B cell (primary cell): ENCODE results near the gene PHRF1. TPM values are rescaled to one million over a fixed set of nuclear protein-coding genes. Genes with fewer than 3 reads are reported as not detected.

ENCODE experiments used
- ATAC-seq: fragments of 200-7000 bp; cut with Tn5 transposase; one replicate; pipeline ENCODE4 v1.10.0; 2021; ENCODE audit warnings: low read depth, mild to moderate bottlenecking, moderate number of reproducible peaks, moderate library complexity
- CTCF ChIA-PET: fragments of 350-600 bp; sonication (Branson Sonifier 250); formaldehyde crosslinking; loops from one replicate; lab custom pipeline; 2021; ENCODE audit warnings: antibody characterized with exemption, inconsistent platforms; lab: Charles Lee
- POLR2A ChIA-PET: fragments of 350-600 bp; sonication (Branson Sonifier 250); formaldehyde crosslinking; loops from one replicate; lab custom pipeline; 2021; ENCODE audit warnings: antibody characterized with exemption; lab: Charles Lee
- DNase-seq: peaks from one replicate; pipeline ENCODE4 v3.0.0; 2013
- H2AFZ ChIP-seq: 2 replicates; pipeline ENCODE4 v1.6.1; 2012; ENCODE audit warnings: mild to moderate bottlenecking, low read depth, low read length; ENCODE audit not compliant: insufficient read depth, poor library complexity, severe bottlenecking
- H3K27ac ChIP-seq, 2 donors: 1 replicate in 1 of 2; 2 replicates in 1 of 2; pipeline ENCODE4 v1.5.1; 2012 to 2013; ENCODE audit warnings: low read length in 2 of 2, mild to moderate bottlenecking in 2 of 2, moderate library complexity in 1 of 2
- H3K27me3 ChIP-seq, 4 experiments: fragments of 200-600 bp in 1 of 4; sonication (generic) in 1 of 4; replicated peaks in 1 of 4; 1 replicate in 2 of 4; 2 replicates in 2 of 4; pipeline versions ENCODE4 v1.6.1 to v1.7.0; 2013 to 2016; ENCODE audit warnings: low read length in 3 of 4, mild to moderate bottlenecking in 2 of 4, mixed read lengths in 1 of 4, moderate library complexity in 1 of 4; ENCODE audit not compliant: insufficient read depth in 4 of 4, control insufficient read depth in 3 of 4; ENCODE audit errors: control extremely low read depth in 1 of 4
- H3K36me3 ChIP-seq, 2 experiments: replicated peaks in 1 of 2; 1 replicate in 1 of 2; 2 replicates in 1 of 2; pipeline versions ENCODE4 v1.6.1 to v1.7.1; 2013; ENCODE audit warnings: low read length in 1 of 2; ENCODE audit not compliant: insufficient read depth in 2 of 2, control insufficient read depth in 1 of 2; ENCODE audit errors: control extremely low read depth in 1 of 2, extremely low read depth in 1 of 2
- H3K4me1 ChIP-seq, 2 donors: fragments of 200-600 bp in 1 of 2; sonication (generic) in 1 of 2; 1 replicate in 1 of 2; 2 replicates in 1 of 2; pipeline versions ENCODE4 v1.5.1 to v1.6.1; 2013 to 2017; ENCODE audit warnings: low read length in 2 of 2; ENCODE audit not compliant: control insufficient read depth in 2 of 2, insufficient read depth in 2 of 2
- H3K4me2 ChIP-seq: replicated peaks from 2 replicates; pipeline ENCODE3; 2012; ENCODE audit warnings: mild to moderate bottlenecking, low read depth, low read length; ENCODE audit not compliant: poor library complexity, severe bottlenecking
- H3K4me3 ChIP-seq, 5 experiments: fragments of 200-600 bp in 1 of 5; sonication (generic) in 1 of 5; 1 replicate in 3 of 5; 2 replicates in 2 of 5; pipeline versions ENCODE4 v1.5.1 to v1.7.0; 2011 to 2016; ENCODE audit warnings: low read length in 4 of 5, mild to moderate bottlenecking in 4 of 5, low read depth in 2 of 5, control low read depth in 1 of 5, moderate library complexity in 1 of 5; ENCODE audit not compliant: insufficient read depth in 1 of 5; ENCODE audit errors: control extremely low read depth in 1 of 5, extremely low read depth in 1 of 5
- H3K79me2 ChIP-seq: fragments of 200-600 bp; sonication (generic); one replicate; pipeline ENCODE4 v1.6.0; 2016; ENCODE audit warnings: low read length; ENCODE audit not compliant: control insufficient read depth, insufficient read depth
- H3K9ac ChIP-seq: fragments of 200-600 bp; sonication (generic); 2 replicates; pipeline ENCODE4 v1.6.1; 2017; ENCODE audit warnings: mild to moderate bottlenecking, low read length, moderate library complexity
- H3K9me3 ChIP-seq, 3 donors: one replicate each; pipeline versions ENCODE4 v1.6.1 to v1.7.1; 2013; ENCODE audit warnings: low read length in 2 of 3; ENCODE audit not compliant: control insufficient read depth in 2 of 3, insufficient read depth in 1 of 3; ENCODE audit errors: control extremely low read depth in 1 of 3
- H4K20me1 ChIP-seq: 2 replicates; pipeline ENCODE4 v1.6.0; 2012; ENCODE audit warnings: mild to moderate bottlenecking, low read length; ENCODE audit not compliant: insufficient read depth, control insufficient read depth, poor library complexity, severe bottlenecking
- H3K27ac Mint-ChIP-seq: one replicate; pipeline ENCODE4 v1.8.0; 2021; ENCODE audit warnings: mixed read lengths
- H3K27me3 Mint-ChIP-seq: one replicate; pipeline ENCODE4 v1.8.0; 2021; ENCODE audit warnings: mixed read lengths
- H3K4me1 Mint-ChIP-seq: one replicate; pipeline ENCODE4 v1.8.0; 2021; ENCODE audit warnings: mixed read lengths
- H3K4me3 Mint-ChIP-seq: one replicate; pipeline ENCODE4 v1.8.0; 2021; ENCODE audit warnings: mixed read lengths
- H3K9me3 Mint-ChIP-seq: one replicate; pipeline ENCODE4 v1.8.0; 2022; ENCODE audit warnings: mixed read lengths; ENCODE audit not compliant: insufficient read depth
- EZH2 ChIP-seq: IDR thresholded peaks from 2 replicates; pipeline ENCODE4 v1.6.1; 2012; ENCODE audit warnings: borderline replicate concordance, low read depth, mild to moderate bottlenecking, moderate library complexity, low read length; ENCODE audit not compliant: insufficient read depth, poor library complexity, severe bottlenecking
- WGBS: methylation state at CpG from one replicate; pipeline ENCODE4 v1.1.5; 2013; ENCODE audit warnings: missing lambda C conversion rate; ENCODE audit not compliant: insufficient coverage; 5-methylcytosine and 5-hydroxymethylcytosine counted together
- intact Hi-C: fragments of 100-400 bp; cut with micrococcal nuclease; formaldehyde crosslinking; loops from one replicate; pipeline ENCODE4 v1.10.0; 2022
- polyA plus RNA-seq: library from polyadenylated mRNA; depleted of rRNA; stranded (reverse); fragments of >200 nt; gene quantifications from 2 replicates; pipeline ENCODE4 v1.2.3, GENCODE V29; 2012
- total RNA-seq, 2 donors: library from RNA; stranded (reverse); fragments of 120-200 nt in 1 of 2; gene quantifications; 1 replicate in 1 of 2; 2 replicates in 1 of 2; pipeline versions ENCODE4 v1.2.3 to v1.2.4, GENCODE V29; 2013 to 2022
- TF ChIP-seq, protein P1 (sequence below): fragments of 200-600 bp; IDR thresholded peaks from one replicate; pipeline ENCODE4 v1.8.0; 2022; ENCODE audit warnings: antibody characterized with exemption, mild to moderate bottlenecking

Gene PHRF1
- total and polyA plus RNA-seq, 2 donors (not counting 1 experiment from before 2014, with no cell fraction given): 22.3 to 57.9 TPM

DNA sequence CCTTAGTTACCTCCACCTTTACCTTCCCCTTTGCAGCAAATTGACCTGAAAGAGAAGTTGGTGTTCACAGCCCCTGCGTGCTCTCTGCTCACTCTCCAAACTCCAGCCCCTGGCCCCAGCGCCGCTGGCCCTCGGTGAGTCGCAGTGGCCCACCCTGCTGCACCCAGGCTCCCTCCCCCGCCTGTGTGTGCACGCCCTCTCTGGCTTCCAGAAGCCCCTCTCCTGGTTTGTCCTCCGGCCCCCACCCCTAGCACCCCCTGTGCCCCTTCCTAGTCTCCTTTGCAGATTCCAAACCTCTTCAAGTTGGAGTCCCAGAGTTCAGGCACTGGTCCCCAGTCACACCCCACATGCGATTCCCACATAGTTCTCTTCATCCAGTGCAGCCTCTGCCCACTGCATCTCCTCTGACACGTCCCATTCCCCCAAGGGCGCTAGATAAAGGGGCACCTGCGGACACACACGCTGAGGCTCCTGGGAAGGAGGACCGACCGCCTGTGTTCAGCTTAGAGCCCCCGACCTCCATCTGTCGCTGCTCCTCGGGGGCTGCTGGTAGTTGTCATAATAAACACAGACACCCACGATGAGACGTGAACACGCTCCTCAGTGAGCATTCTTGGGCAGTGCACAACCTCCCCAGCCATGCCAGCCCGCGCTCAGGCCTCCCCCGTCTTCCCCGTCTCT, 1.5 kb upstream of the PHRF1 start:
- H3K9ac ChIP-seq: peak overlapping the region; percentile 68
- H3K4me2 ChIP-seq: peak overlapping the region; percentile 98
- peaks cover 39% of the 10 kb centered on the region for H4K20me1 ChIP-seq
- H3K79me2 ChIP-seq: peaks cover 31% of the 10 kb centered on the region
- ATAC-seq: no peak
- CTCF ChIA-PET: interaction anchor here (0.7 to 1.2 kb wide), 3 partner anchors 20 to 153 kb away, joined by 3 read pairs; no protein-coding TSS in a partner anchor
- Mint-ChIP-seq H3K4me1 (peaks cover 38% of the 10 kb centered on the region), H3K9me3 (no peaks in the 10 kb centered on the region), H3K27ac (peak overlapping the region; percentile 88), H3K4me3 (peak overlapping the region; percentile 88), H3K27me3 (peaks cover 15% of the 10 kb centered on the region)
- POLR2A ChIA-PET: interaction anchor here (1.1 to 1.8 kb wide), 6 partner anchors 8 to 122 kb away, joined by 3 to 26 read pairs (median 10); partner anchors contain the start of genes DEAF1, HRAS, IRF7 and LRRC56
- H3K4me3 ChIP-seq: peak overlapping the region in 4 of 5 experiments; percentile 45 to 69 (median 60)
- intact Hi-C loops: loop anchor here (1.0 to 10.0 kb wide), 2 partner anchors 14 to 810 kb away; partner anchors contain the start of genes BRSK2, LMNTD2 and RASSF7
- 23% methylated on average over 25 of the region's 25 CpGs for WGBS
- peak overlapping the region; percentile 91 for H2AFZ ChIP-seq
- no peak for DNase-seq
- no peak for TF ChIP-seq EZH2
- TF ChIP-seq, protein P1, sequence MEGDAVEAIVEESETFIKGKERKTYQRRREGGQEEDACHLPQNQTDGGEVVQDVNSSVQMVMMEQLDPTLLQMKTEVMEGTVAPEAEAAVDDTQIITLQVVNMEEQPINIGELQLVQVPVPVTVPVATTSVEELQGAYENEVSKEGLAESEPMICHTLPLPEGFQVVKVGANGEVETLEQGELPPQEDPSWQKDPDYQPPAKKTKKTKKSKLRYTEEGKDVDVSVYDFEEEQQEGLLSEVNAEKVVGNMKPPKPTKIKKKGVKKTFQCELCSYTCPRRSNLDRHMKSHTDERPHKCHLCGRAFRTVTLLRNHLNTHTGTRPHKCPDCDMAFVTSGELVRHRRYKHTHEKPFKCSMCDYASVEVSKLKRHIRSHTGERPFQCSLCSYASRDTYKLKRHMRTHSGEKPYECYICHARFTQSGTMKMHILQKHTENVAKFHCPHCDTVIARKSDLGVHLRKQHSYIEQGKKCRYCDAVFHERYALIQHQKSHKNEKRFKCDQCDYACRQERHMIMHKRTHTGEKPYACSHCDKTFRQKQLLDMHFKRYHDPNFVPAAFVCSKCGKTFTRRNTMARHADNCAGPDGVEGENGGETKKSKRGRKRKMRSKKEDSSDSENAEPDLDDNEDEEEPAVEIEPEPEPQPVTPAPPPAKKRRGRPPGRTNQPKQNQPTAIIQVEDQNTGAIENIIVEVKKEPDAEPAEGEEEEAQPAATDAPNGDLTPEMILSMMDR: no peak
- H3K36me3 ChIP-seq: peaks cover 0 to 1% of the 10 kb centered on the region in 2 experiments
- H3K4me1 ChIP-seq: peaks cover 30 to 39% of the 10 kb centered on the region in 2 donors
- H3K9me3 ChIP-seq: peaks cover 0 to 3% (median 0%) of the 10 kb centered on the region in 3 donors
- peaks cover 0 to 18% (median 9%) of the 10 kb centered on the region in 4 experiments for H3K27me3 ChIP-seq
- H3K27ac ChIP-seq: no peak overlapping the region
